Stimulated activated CD8-positive, alpha-beta memory T cell treated with anti-CD3 and anti-CD28 coated beads, Interleukin-12 subunit alpha, Interleukin-12 subunit beta, amount 100 ng/mL, for 24 hours (primary cell): ENCODE results near the gene ASB13.
"Not testable (repeated sequence)": the region's sequence is repeated elsewhere in the genome, so short reads cannot be mapped to it uniquely, and the experiment has no call there.

ENCODE experiments used
- DNase-seq: peaks from one replicate; pipeline ENCODE4 v3.0.0-alpha.2; 2020; ENCODE audit errors: extremely low read depth

The ASB13 gene

GRCh38 chr10:5604961-5605360 is 61.4 kb downstream of the ASB13 start:
- no peak for DNase-seq

DNA sequence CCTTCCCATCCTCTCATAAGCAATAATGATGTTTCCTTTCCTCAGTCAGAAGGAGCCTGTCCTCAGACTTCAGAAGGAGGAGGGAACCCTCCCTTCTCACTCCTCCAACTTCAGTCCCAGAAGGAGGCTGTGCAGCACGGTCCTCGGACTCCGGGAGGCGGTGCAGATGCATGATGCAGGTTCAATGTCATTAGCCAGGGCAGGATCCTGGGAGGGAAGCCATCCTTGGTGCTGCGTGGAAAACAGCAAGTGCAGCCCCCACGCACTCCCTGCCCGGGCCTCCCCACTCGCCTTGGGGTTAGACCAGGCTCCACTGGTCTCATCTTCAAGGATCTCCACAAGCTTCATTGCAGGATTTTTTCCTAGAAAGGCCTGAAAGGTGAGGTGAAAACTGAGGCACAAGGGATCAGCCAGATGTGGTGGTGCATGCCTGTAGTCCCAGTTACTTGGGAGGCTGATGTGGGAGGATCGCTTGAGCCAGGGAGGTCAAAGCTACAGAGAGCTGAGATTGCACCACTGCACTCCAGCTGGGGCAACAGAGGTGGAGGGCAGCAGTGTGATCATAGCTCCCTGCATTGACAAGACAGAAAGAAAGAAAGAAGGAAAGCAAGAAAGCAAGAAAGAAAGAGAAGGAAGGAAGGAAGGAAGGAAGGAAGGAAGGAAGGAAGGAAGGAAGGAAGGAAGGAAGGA is 62.0 kb downstream of the ASB13 start:
- no peak for DNase-seq

DNA sequence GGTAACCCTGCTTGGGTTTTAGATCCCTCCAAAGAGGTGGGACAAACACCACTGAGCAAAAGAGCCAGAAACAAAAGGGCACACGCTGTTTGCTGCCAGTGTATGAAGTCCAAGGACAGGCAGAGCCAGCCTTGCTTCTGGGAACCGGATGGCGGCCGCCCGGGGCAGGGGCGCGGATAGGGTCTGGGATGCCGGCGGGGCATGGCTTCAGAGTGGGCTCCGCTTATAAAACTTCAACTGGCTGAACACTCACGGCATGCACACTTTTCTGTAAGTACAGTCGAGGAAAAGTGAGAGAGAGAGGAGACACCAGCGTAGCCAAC is 62.6 kb downstream of the ASB13 start:
- DNase-seq: no peak

DNA sequence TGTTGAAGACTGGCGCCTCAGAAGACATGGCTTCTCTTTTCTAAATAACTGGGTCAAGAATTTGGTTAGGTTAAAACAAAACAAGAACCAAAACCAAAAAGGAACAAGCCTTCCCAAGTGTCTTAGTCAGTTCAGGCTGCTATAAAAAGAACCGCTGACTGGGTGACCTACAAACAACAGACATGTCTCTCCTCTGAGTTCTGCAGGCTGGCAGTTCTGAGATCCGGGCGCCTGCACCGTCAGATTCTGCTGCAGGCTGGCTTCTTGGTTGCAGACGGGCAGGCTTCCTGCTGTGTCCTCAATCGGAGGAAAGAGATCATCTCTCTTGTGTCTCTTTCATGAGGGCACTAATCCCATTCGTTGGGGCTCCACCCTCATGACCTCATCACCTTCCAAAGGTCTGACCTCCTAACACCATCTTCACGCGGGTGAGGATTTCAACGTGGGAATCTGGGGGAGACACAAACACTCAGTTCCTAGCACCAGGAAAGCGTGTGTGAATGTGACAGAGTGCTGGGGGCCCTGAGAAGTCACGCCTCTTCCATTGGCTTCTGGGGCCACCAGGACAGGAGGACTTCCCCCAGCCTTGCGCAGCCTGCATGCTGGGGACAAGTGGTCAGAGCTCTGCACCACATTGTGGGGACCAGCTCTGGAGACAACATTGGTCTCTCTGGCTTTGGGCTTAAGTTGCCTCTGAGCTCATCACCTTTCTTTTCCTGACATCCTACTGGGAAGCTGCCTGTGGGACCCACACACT is 63.1 kb downstream of the ASB13 start:
- DNase-seq: no peak

DNA sequence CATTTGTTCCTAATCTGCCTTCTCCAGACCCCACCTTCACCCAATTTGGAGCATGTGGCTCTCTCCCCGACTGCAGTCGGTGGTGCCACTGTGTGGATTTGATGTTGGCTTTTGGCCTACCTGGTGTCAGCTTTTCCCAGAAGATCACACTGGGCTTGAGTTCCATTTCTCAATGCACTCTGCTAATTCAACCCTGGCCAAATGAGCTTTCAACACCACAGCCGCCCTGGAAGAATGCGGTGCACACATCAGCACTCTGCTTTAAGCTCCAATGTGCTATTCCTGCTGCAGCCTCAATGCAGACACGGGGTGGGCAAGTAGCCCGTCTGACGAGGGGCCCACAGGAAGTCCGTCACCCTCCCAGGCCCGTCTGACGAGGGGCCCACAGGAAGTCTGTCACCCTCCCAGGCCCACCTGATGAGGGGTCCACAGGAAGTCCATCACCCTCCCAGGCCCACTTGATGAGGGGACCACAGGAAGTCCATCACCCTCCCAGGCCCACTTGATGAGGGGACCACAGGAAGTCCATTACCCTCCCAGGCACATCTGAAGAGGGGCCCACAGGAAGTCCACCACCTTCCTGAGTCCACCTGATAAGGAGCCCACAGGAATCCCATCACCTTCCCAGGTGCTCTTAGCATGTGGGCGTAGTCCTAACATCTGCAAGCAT is 64.4 kb downstream of the ASB13 start:
- no peak for DNase-seq

- DNase-seq: no peak
Observed at GRCh38 chr10:5600908-5601307, 65.5 kb downstream of the ASB13 start.

- DNase-seq: no peak
Observed at GRCh38 chr10:5599613-5600520, 66.5 kb downstream of the ASB13 start.

DNA sequence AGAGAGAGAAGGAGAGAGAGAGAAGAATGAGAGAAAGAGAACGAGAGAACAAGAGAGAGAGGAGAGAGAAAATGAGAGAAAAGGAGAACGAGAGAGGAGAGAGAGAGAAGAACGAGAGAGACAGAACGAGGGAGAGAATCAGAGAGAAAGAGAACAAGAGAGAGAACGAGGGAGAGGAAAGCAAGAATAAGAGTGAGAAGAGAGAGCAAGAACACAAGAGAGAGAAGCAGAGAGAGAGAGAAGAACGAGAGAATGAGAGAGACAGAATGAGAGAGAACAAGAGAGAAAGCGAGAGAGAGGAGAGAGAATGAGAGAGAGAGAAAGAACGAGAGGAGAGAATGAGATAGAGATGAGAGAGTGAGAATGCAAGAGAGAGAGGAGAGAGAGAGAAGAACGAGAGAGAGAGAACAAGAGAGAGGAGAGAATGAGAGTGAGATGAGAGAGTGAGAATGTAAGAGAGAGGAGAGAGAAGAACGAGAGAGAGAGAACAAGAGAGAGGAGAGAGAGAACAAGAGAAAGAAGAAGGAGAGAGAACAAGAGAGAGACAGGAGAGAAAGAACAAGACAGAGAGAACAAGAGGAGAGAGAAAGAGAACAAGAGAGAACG is 68.2 kb downstream of the ASB13 start:
- DNase-seq: no peak

- no peak for DNase-seq
Observed at GRCh38 chr10:5596611-5597341, 69.6 kb downstream of the ASB13 start.

GRCh38 chr10:5595994-5596471 is 70.4 kb downstream of the ASB13 start:
- DNase-seq: no peak

GRCh38 chr10:5595591-5595990 is 70.8 kb downstream of the ASB13 start:
- DNase-seq: no peak

GRCh38 chr10:5595095-5595494 is 71.3 kb downstream of the ASB13 start:
- no peak for DNase-seq

DNA sequence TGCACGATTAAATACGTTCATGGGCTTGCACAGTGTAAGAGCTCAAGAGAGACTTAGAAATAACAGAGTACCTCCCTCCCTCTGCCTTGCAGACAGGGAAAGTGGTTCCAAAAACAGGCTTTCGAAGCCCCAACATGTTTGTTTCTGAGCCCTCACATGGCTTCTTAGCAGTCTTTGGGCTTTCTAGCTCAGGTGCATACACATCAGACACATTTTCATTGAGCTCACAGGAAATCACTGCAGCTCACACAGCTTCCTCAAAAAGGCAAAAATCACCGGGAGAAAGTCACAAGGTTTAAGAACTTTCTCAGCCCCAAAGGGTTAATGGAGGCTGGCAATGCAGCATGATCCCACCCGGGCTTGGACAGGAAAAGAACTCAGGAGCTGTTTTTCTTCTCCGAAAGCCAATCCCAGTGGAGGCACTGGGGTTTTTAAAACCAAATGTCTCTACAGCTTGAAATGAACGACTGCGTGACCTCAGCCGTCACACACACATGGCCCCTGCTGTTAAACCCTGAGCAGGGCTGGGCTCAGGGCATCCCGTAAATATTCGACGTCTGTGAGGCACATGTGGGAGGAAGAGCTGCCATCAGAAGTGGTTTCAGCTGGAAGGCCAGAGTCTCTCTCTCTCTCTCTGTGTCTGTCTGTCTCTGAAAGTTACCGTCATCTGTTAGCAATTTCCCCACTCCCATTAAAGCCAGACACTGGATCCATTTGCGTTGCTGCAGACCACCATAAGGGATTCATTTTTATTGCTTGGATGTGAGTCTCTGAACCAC is 71.9 kb downstream of the ASB13 start:
- no peak for DNase-seq

GRCh38 chr10:5593347-5593746 is 73.0 kb downstream of the ASB13 start:
- not testable (repeated sequence) for DNase-seq

DNA sequence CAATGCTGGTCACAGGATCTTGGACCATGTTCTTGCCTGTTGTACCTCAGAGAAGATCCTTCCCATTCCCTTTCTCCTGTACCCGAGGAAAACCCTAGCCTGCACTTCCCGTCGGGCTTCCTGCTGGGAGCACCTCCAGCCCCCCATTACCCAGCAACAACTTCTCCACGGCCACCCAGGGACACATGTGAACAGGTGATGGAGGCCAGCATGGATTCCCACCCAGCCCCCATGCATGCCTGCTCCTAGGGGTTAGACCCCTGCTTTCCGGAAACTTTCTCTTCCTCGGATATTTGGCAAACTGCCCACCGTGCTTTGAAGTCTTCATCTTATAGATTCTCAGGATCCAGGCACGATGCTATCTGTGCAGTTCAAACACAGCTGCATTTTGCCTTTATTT is 74.3 kb downstream of the ASB13 start:
- DNase-seq: no peak

DNA sequence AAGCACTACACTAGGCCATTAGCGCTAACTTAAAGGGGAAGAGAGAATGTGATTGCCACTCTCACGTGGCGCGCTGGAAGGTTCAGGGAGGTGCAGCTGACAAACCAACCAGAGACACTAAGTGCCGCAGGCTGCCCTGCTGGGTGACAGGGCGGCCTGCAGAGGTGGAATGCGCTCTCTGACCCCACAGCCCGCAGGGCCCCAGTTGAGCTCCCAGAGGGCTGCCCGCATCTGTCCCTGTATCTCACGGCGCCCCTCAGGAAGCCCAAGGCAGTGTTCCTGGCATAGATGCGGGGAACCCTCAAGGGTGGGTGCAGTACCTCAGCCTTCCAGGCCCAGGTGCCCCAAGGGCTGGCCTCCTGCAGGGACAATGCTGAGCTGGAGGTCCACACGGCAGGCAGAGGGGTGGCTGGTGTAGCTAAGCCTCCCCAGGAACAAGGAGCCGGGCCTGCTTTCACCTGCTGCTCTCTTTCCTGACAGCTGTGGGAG is 75.0 kb downstream of the ASB13 start:
- DNase-seq: no peak

DNA sequence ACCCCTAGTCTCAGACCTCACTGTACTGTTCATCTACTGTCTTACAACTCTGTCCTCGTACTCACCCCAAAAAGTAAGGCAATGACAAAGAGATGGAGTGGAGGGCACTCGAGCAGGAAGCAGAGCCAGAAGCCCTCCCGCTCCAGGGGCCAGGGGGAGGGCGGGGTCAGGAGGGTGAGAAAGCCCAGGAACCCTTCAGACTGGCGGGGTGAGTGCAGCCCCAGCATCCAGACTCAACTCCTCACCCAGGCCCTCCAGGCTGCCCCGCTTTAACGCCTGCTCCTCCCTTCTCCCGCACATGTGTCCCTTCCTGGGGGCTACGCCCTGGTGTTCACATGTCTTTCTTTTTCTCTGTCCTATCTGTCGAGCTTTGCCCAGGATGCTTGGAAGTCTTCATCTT is 75.6 kb downstream of the ASB13 start:
- DNase-seq: no peak

GRCh38 chr10:5589661-5590511 is 76.5 kb downstream of the ASB13 start:
- DNase-seq: no peak
